ENCODE measurements around the gene NEFH.

DNA sequence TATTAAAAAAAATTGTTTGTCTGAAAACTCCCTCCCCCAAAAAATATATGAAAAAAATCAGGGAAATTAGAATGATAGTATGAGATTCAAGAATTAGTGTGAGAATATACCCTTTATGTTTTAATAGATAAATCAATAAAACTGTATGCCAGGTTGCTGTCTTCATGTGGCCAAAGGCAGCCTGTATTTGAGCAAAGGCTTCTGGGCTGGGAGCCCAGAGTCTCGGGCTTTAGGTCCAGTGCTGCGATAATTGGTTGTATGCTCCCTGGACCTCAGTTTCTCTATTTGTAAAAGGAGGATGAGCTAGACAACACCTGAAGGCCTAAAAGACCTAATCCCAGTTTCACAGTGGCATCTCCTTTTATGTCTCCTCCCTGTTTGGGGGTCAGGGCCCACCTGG is 43.7 kb downstream of the NEFH start:
- TF ChIP-seq, protein P1, sequence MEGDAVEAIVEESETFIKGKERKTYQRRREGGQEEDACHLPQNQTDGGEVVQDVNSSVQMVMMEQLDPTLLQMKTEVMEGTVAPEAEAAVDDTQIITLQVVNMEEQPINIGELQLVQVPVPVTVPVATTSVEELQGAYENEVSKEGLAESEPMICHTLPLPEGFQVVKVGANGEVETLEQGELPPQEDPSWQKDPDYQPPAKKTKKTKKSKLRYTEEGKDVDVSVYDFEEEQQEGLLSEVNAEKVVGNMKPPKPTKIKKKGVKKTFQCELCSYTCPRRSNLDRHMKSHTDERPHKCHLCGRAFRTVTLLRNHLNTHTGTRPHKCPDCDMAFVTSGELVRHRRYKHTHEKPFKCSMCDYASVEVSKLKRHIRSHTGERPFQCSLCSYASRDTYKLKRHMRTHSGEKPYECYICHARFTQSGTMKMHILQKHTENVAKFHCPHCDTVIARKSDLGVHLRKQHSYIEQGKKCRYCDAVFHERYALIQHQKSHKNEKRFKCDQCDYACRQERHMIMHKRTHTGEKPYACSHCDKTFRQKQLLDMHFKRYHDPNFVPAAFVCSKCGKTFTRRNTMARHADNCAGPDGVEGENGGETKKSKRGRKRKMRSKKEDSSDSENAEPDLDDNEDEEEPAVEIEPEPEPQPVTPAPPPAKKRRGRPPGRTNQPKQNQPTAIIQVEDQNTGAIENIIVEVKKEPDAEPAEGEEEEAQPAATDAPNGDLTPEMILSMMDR (IDR thresholded peaks at IDR 0.05): no peak
- TF ChIP-seq POLR2A (IDR thresholded peaks at IDR 0.05): no peak
